ENCODE measurements around the gene USP5.

The USP5 gene

GRCh38 chr12:6914947-6915788, 63.2 kb downstream of the USP5 start:
- no peak for DNase-seq (ENCODE audit: low read depth)

GRCh38 chr12:6915789-6916285, 63.9 kb downstream of the USP5 start:
- no peak for DNase-seq (ENCODE audit: low read depth)
